ENCODE results near the gene GRM4. TPM values are rescaled to one million over a fixed set of nuclear protein-coding genes. Genes with fewer than 3 reads are reported as not detected.
"Not testable (repeated sequence)": the region's sequence is repeated elsewhere in the genome, so short reads cannot be mapped to it uniquely, and the experiment has no call there.

GRM4 gene
- total RNA-seq (2014; rRNA removed; shearing (Covaris generic)): not detected in 2 replicates

DNA sequence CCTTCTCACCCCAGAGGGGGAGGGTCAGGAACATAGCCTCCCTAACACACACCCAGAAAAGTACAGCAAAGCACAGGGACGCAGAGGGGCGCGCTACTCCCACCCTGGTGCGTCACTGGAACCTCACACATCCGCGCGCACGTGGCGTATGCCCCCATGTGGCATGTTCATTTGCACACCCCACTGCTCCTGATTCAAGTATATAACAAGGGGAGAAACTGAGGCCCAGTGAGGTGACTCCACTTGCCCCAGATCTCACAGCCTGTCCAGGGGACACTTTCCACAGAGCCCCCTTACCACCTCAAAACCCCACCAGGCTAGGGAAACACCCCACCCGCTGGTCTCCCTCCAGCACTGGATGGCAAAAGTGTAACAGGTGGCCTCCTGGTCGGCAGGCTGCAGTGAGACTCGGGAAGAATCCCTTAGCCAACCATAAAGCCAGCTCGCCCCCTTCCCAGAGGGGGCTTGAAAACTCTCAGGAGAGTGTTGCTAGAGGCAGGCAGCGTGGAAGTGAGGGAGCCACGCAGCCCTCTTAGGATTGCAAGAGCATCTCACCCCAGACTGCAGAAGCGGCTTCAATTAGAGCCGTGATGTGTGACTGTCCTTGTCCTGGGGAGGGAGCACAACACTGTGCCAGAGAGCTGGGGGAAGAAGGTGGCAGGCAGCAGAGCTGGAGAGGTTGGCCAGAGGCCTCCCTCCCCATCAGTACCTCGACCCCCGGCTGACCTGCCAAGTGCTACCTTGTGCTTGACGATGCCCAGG is at the start of gene GRM4:
TSS of gene GRM4 (minus strand) at position 67 of the 762 bp plus-strand sequence. CDS start 12,591 bp downstream, outside the sequence.
- DNase-seq (ENCODE audit: low spot score): no peak

DNA sequence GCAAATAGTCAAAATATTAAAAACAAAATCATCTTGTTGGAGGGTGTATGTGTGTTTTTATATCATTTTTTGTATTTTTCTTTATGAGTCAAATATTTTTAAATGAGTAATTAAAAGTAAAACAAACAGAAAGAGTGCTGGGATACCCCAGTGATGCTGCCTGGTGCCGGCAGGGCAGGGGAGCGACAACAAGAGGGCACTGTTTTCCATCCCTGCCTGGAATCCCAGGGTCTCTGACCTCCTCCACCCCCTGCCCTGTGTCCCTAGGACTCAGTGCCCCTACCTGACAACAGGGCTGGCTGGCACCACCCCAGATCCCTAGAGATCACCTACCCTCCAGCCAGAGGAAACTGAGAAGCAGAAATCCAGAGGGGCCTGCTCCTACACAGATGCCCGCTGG is 48.9 kb upstream of the GRM4 start:
- DNase-seq (ENCODE audit: low spot score): no peak

- DNase-seq (ENCODE audit: low spot score): no peak
These were observed 44.7 kb upstream of the GRM4 start for GRCh38 chr6:34190504-34191122.

GRCh38 chr6:34189806-34190503 is 44.1 kb upstream of the GRM4 start:
- no peak for DNase-seq (ENCODE audit: low spot score)

DNA sequence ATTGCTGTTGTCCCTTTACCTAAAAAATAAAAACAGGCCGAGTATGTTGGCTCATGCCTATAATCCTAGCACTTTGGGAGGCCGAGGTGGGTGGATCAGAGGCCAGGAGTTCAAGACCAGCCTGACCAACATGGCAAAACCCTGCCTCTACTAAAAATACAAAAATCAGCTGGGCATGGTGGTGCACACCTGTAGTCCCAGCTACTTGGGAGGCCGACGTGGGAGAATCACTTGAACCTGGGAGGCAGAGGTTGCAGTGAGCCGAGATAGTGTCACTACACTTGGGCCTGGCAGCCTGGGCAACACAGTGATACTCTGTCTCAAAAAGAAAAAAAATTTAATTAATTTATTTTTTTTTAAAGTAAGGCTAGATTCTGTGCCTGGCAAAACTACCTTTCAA is 38.8 kb upstream of the GRM4 start:
- not testable (repeated sequence) for DNase-seq (ENCODE audit: low spot score)

DNA sequence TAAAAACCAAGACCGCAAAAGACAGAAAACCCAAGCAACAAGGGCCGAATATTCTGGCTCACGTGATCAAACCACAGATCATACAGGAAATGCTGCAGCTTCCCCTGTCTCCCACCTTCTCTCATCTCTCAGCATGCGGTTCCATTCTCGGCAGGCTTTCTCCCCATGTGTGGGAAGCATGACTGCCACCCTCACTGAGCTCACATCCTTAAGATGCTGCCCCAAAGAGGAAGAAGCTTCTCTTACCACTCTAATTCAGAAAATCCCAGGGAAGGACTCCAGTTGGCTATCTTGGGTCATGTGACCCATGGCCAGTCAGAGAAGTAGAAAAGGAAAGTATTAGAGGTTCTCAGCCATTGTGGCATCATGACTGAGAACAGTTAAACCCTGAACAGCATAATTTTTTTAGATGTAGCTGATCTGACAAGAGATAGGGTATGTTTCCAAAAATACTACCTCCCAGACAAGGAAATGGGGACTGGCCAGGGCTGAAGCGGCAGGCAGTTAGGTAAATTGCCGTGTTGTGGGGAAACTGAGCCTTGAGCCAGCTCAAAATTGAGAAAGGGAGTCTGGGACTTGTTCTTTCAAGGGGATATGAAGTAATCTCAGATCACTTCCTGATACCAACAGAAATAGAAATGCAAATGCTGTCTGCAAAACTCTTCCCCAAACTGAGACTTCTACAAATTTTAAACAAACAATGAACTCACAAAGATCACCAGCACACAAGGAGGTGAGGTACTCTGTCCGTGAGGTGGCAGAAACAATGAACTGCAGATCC is 37.1 kb upstream of the GRM4 start:
- DNase-seq (ENCODE audit: low spot score): no peak

DNA sequence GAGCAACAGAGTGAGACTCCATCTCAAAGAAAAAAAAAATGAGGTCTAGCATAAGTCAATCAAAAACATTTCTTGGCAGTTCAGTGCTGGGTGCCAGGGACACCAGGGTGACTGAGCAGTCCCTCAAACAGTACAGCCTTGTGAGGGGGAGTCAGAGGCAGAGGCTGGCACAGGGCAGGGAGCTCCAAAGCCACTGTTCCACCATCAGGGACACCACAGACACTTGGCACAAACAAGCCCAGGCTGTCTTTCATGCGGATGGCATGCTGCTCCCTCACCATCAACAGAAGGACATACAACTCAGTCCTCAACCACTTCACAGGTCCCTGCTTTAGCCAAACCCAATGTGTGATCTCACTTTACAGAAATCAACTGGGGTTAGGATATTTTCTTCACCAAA is 36.0 kb upstream of the GRM4 start:
- DNase-seq (ENCODE audit: low spot score): no peak

GRCh38 chr6:34179106-34179720 is 33.3 kb upstream of the GRM4 start:
- DNase-seq (ENCODE audit: low spot score): no peak

DNA sequence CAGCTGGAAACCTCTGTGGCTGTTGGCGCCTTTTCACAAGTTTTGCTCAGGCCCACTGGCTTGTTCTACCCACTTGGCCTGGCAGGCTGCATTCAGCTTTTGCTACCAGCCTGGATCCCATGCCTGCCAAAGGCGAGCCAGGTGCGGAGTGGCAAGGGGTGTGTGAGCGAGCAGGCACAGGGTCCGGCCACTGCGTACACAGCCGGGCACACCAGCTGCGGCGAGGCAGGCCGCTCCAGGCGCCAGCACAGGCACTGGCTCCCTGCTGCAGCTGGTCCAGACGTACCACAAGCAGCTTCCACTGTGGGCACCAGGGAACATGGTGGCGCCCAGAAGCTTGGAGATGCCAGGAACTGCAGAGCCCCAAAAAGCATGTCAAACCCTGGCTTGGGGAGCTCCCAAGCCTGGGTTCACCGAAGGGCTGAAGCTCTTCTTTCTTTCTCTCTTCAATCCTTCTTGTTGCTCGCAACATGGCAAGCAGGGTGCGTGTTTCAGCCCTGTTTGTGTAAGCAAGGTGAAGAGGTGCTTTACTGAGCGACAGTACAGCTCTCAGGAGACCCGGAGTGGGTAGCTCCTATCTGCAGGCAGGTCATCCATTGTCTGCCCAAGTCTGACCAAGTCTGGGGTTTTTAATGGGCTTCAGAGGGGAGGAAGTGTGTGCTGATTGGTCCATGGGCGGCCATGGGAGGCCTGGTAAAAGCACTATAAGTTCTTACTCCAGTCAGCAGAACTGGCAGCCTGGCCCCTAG is 32.6 kb upstream of the GRM4 start:
- no peak for DNase-seq (ENCODE audit: low spot score)

GRCh38 chr6:34177181-34177591 is 31.3 kb upstream of the GRM4 start:
- DNase-seq (ENCODE audit: low spot score): no peak

DNA sequence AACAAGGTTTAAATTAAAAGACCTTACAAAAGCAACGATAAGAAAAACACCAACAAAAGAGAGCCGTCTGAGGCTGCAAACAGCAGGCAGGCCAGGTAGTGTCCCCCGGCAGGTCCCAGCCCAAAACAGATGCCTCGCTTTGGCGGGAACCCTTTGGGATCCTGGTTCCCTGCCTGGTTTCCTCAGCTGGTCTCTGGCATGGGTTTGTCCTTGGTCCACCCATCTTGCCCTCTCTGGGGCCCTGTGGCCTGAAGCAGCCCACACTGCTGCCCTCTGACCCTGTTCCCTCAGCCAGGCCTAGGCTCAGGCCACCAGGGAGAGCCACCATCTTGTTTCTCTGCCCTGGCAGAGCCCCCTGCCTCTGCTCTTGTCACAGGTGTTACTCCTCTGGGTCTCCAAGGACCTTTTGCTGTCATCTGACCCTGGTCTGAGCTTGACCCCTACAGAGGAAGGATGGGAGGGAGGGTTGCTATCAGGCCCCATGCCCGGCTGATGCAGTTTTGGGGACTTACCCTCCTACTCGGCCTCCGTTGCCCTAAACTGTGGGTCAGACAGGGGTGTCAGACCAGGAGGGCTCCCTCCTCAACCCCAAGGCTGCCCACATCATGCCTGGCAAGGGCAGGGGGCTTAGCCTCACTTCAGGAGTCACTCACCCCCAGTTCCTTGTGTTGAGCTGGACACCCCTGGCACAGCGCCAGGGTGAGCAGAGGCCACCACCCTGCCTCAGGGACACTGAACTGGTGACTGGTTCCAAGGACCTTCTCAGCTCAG is 30.6 kb upstream of the GRM4 start:
- DNase-seq (ENCODE audit: low spot score): no peak

GRCh38 chr6:34174846-34175399 is 29.0 kb upstream of the GRM4 start:
- DNase-seq (ENCODE audit: low spot score): no peak

- no peak for DNase-seq (ENCODE audit: low spot score)
These were observed 27.3 kb upstream of the GRM4 start for GRCh38 chr6:34172961-34173775.

DNA sequence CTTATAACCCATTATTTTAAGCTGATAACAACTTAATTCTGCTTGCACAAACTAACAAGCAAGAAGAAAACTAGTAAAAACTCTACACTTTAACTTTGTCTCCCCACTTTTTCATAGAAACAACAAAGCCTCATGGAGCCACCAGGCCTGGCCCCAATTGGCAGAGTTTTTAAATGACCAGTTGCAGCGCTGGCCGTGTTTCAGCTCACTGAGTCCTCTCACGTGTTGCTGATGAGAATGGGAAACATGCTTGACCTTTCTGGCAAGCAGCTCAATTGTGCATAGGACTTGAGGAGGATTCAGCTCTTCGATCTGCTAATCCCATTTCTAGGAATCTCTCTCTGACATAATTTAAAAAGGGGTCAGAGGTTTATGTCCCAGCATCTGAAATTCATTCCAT is 24.5 kb upstream of the GRM4 start:
- DNase-seq (ENCODE audit: low spot score): no peak

DNA sequence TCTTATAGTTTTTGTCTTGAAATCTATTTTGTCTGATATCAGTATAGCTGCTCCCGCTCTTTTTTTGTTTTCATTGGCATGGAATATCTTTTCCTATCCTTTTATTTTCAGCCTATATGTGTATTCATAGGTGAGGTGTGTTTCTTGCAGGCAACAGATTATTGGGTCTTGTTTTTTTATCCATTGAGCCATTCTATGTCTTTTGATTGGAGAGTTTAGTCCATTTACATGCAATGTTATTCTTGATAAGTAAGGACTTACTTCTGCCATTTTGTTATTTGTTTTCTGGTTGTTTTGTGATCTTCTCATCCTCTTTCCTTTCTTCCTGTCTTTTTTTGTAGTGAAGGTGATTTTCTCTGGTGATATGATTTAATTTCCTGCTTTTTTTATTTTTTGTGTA is 24.0 kb upstream of the GRM4 start:
- no peak for DNase-seq (ENCODE audit: low spot score)

- DNase-seq (ENCODE audit: low spot score): no peak
These were observed 16.1 kb upstream of the GRM4 start for GRCh38 chr6:34161857-34162515.

GRCh38 chr6:34159844-34160243 is 14.0 kb upstream of the GRM4 start:
- DNase-seq (ENCODE audit: low spot score): no peak

DNA sequence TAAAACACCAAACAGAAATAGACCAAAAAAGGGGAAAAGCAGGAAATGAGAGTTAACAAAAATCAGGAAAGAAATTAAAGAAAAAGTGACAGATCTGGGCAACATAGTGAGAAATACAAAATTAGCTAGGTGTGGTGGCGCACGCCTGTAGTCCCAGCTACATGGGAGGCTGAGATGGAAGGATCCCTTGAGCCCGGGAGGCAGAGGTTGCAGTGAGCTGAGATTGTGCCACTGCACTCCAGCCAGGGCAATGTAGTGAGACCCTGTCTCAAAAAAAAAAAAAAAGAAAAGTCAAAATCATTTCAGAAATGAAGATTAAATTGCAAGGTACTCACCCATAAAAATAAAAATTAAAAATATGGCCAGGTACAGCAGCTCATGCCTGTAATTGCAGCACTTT is 13.0 kb upstream of the GRM4 start:
- no peak for DNase-seq (ENCODE audit: low spot score)

Data from H4 (cell line).